GM10847 (cell line): ENCODE measurements around the gene CBX4.

Source experiments
- POLR2A ChIP-seq: IDR thresholded peaks from 2 replicates; pipeline ENCODE4 v1.6.1; 2011; ENCODE audit not compliant: insufficient read length; ENCODE audit errors: extremely low read depth

The CBX4 gene

DNA sequence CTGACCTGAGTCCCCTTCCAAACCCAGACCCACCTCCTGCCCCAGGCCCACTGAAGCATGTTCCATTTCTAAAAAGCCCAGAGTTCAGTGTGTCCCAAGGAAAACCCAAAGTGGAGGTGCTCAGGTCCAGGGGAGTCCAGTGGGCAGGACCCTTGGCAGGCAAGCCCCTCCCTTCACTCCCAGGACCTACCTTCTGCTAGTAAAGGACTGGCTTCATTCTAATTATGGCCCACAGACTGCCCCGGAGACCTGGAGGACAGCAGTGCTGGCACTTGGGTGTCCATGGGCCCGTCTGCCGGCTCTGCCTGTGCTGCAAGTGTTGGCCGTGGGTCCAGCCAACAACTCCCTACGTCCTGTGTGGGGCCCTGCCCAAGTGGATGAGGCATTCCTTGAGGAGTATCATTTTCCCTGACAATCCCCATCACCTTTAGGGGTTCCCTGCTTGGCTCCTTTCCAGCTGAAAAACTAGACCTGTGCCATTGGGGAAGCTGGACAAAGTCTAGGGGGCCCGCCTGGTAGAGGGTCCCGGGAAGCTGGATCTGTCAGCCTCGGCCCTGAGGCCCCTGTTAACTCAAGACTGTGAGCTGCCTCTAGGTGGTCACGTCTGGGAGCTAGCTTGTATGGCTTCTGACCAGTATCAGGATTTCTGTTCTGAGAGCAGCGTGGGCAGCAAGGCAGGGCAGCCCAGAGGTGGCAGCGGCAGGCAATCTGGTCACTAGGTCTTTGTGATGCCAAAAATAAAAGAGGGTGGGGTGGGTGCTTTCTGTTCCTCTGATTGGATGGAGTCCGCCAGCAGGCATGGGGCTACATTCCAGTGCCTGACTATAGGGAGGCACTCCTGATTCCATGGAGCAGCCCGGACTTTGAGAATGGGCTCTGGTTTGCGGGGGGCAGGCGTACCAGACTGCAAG, 53.1 kb downstream of the CBX4 start:
- TF ChIP-seq POLR2A, result no peak

GRCh38 chr17:79785017-79785899, 54.0 kb downstream of the CBX4 start:
- no peak for TF ChIP-seq POLR2A

- no peak for TF ChIP-seq POLR2A
Observed at GRCh38 chr17:79784353-79785016, 54.8 kb downstream of the CBX4 start.

GRCh38 chr17:79783891-79784290, 55.3 kb downstream of the CBX4 start:
- no peak for TF ChIP-seq POLR2A
